Skeletal muscle tissue (tissue), 4 donors: ENCODE results near the gene TBCK. TPM values are rescaled to one million over a fixed set of nuclear protein-coding genes. Genes with fewer than 3 reads are reported as not detected.

Experiments used
- H3K27ac ChIP-seq: one replicate; pipeline ENCODE4 v1.7.0; 2013; ENCODE audit warnings: mild to moderate bottlenecking, low read depth, low read length, inconsistent platforms
- H3K27me3 ChIP-seq, 3 donors: one replicate each; pipeline ENCODE4 v1.7.0; 2013; ENCODE audit warnings: low read length in 3 of 3; ENCODE audit not compliant: control insufficient read depth in 3 of 3, insufficient read depth in 3 of 3
- H3K36me3 ChIP-seq, 3 donors: one replicate each; pipeline ENCODE4 v1.7.0; 2013; ENCODE audit warnings: low read length in 3 of 3; ENCODE audit not compliant: control insufficient read depth in 3 of 3, insufficient read depth in 3 of 3
- H3K4me1 ChIP-seq, 3 donors: one replicate each; pipeline ENCODE4 v1.7.0; 2013; ENCODE audit warnings: low read length in 3 of 3, mild to moderate bottlenecking in 3 of 3; ENCODE audit not compliant: control insufficient read depth in 3 of 3, insufficient read depth in 3 of 3
- H3K4me3 ChIP-seq, 3 donors: one replicate each; pipeline ENCODE4 v1.7.0; 2013; ENCODE audit warnings: low read length in 3 of 3
- H3K9ac ChIP-seq, 3 donors: one replicate each; pipeline ENCODE4 v1.7.0; 2013; ENCODE audit warnings: low read length in 3 of 3, mild to moderate bottlenecking in 3 of 3, moderate library complexity in 2 of 3, low read depth in 1 of 3
- H3K9me3 ChIP-seq, 3 donors: one replicate each; pipeline ENCODE4 v1.7.0; 2013; ENCODE audit warnings: low read length in 3 of 3; ENCODE audit not compliant: control insufficient read depth in 3 of 3
- total RNA-seq: library from RNA; depleted of rRNA; stranded (reverse); fragments of >200 nt; gene quantifications from one replicate; pipeline ENCODE4 v1.2.3, GENCODE V29; 2014
- donor health status: Osteomylitis.

Gene TBCK
- total RNA-seq, 1 donor from 2014 or later: 55.8 TPM

GRCh38 chr4:106312377-106312776 lies 3.6 kb downstream of the TBCK start:
- peaks cover 7 to 17% (median 13%) of the 10 kb centered on the region in 3 donors for H3K4me1 ChIP-seq
- no peaks in the 10 kb centered on the region for H3K27me3 ChIP-seq
- no peak overlapping the region for H3K27ac ChIP-seq
- peaks cover 0 to 4% (median 0%) of the 10 kb centered on the region in 3 donors for H3K36me3 ChIP-seq
- H3K9me3 ChIP-seq: no peaks in the 10 kb centered on the region
- H3K9ac ChIP-seq: no peak overlapping the region
- no peak overlapping the region for H3K4me3 ChIP-seq

- H3K9ac ChIP-seq: no peak overlapping the region
- peaks cover 0 to 4% (median 0%) of the 10 kb centered on the region in 3 donors for H3K36me3 ChIP-seq
- H3K9me3 ChIP-seq: no peaks in the 10 kb centered on the region
- no peak overlapping the region for H3K27ac ChIP-seq
- no peaks in the 10 kb centered on the region for H3K4me1 ChIP-seq
- H3K27me3 ChIP-seq: no peaks in the 10 kb centered on the region
- H3K4me3 ChIP-seq: no peak overlapping the region
These were observed 9.4 kb downstream of the TBCK start for GRCh38 chr4:106306561-106306960.

- Histone ChIP-seq H3K4me3 (no peak overlapping the region), H3K36me3 (peaks cover 0 to 4% (median 0%) of the 10 kb centered on the region in 3 donors), H3K9ac (no peak overlapping the region), H3K27me3 (no peaks in the 10 kb centered on the region), H3K27ac (no peak overlapping the region), H3K4me1 (no peaks in the 10 kb centered on the region), H3K9me3 (no peaks in the 10 kb centered on the region)
These were observed 10.5 kb downstream of the TBCK start for GRCh38 chr4:106305435-106306055.

- Histone ChIP-seq H3K4me3 (no peak overlapping the region), H3K9ac (no peak overlapping the region), H3K27me3 (no peaks in the 10 kb centered on the region), H3K27ac (no peak overlapping the region), H3K4me1 (no peaks in the 10 kb centered on the region), H3K9me3 (no peaks in the 10 kb centered on the region), H3K36me3 (peaks cover 0 to 5% (median 4%) of the 10 kb centered on the region in 3 donors)
These were observed 11.4 kb downstream of the TBCK start for GRCh38 chr4:106304632-106305031.

- Histone ChIP-seq H3K27ac (no peak overlapping the region), H3K4me1 (no peaks in the 10 kb centered on the region), H3K27me3 (no peaks in the 10 kb centered on the region), H3K9me3 (no peaks in the 10 kb centered on the region), H3K4me3 (no peak overlapping the region), H3K36me3 (peaks cover 0 to 5% (median 4%) of the 10 kb centered on the region in 3 donors), H3K9ac (no peak overlapping the region)
These were observed 12.3 kb downstream of the TBCK start for GRCh38 chr4:106303548-106304281.

- H3K9me3 ChIP-seq: no peaks in the 10 kb centered on the region
These were observed 14.0 kb downstream of the TBCK start for GRCh38 chr4:106302062-106302438.

GRCh38 chr4:106301393-106302061 lies 14.5 kb downstream of the TBCK start:
- Histone ChIP-seq H3K4me1 (no peaks in the 10 kb centered on the region), H3K36me3 (peaks cover 0 to 5% (median 0%) of the 10 kb centered on the region in 3 donors), H3K9ac (no peak overlapping the region), H3K9me3 (no peaks in the 10 kb centered on the region), H3K27me3 (no peaks in the 10 kb centered on the region), H3K4me3 (no peak overlapping the region), H3K27ac (no peak overlapping the region)

More at GRCh38 chr4:106302062-106302438, 14.0 kb downstream of the TBCK start:
- Histone ChIP-seq H3K27me3 (no peaks in the 10 kb centered on the region), H3K4me3 (no peak overlapping the region), H3K9ac (no peak overlapping the region), H3K27ac (no peak overlapping the region), H3K4me1 (no peaks in the 10 kb centered on the region), H3K36me3 (peaks cover 0 to 5% (median 0%) of the 10 kb centered on the region in 3 donors)

GRCh38 chr4:106299977-106300376 lies 16.0 kb downstream of the TBCK start:
- no peak overlapping the region for H3K4me3 ChIP-seq
- no peak overlapping the region for H3K27ac ChIP-seq
- H3K27me3 ChIP-seq: no peaks in the 10 kb centered on the region
- H3K36me3 ChIP-seq: peaks cover 0 to 5% (median 0%) of the 10 kb centered on the region in 3 donors
- H3K9ac ChIP-seq: no peak overlapping the region
- no peaks in the 10 kb centered on the region for H3K9me3 ChIP-seq
- H3K4me1 ChIP-seq: no peaks in the 10 kb centered on the region

GRCh38 chr4:106297245-106298035 lies 18.6 kb downstream of the TBCK start:
- peaks cover 4 to 14% (median 11%) of the 10 kb centered on the region in 3 donors for H3K36me3 ChIP-seq

More at GRCh38 chr4:106297245-106298035, 18.6 kb downstream of the TBCK start:
- no peak overlapping the region for H3K4me3 ChIP-seq
- no peaks in the 10 kb centered on the region for H3K4me1 ChIP-seq
- H3K9me3 ChIP-seq: no peaks in the 10 kb centered on the region
- H3K9ac ChIP-seq: no peak overlapping the region
- H3K27me3 ChIP-seq: no peaks in the 10 kb centered on the region
- H3K27ac ChIP-seq: no peak overlapping the region
